Measurements from ENCODE around the gene MCF2L2.

Gene MCF2L2

GRCh38 chr3:183255348-183255730, 173.1 kb downstream of the MCF2L2 start:
- no peak for TF ChIP-seq CTCF (conservative IDR thresholded peaks at IDR 0.05)
- peak overlapping the region; percentile 95 for H3K27ac ChIP-seq

DNA sequence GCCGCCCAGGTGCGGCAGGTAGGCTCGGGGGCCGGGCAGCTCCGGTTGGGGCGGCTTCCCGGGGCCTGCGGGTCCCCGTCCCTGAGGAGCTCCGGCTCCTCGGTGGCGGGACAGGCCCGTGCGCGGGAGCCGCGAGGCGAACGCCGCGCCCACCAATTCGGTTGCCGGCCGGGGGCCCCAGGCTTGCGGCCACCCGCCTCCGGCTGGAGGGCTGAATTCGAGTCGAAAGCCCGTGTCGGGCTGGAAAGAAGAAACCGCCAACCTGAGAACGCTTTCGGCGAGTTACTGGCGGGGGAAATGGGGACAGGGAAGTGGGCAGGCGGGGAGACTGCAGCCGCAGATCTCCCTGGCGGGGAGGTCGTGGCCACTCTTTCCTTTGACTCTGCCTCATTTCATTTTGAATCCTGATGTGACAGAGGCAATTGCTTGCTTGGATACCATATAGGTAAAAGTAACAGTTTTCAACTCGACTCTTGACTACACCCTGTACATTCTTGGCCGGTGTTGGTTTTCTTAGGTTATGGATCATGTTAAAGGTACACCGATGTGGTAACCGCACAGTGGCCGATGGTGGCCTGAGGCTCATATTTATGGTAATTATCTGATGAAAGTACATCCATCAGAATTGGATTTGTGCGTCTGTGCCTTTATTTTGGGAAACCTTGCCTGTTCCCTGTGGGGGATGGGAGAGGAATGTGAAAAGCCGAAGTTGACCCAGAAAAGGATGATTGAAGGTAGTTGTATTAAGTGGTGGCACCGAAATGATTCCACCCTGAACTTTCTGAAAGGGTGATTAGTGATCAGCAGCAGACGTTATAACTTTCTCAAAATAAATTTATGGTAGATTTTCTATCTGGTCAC, 173.7 kb downstream of the MCF2L2 start:
- TF ChIP-seq CTCF (conservative IDR thresholded peaks at IDR 0.05) = no peak
- peak overlapping the region; percentile 95 for H3K27ac ChIP-seq

- H3K27ac ChIP-seq = peak overlapping the region; percentile 95
- peak; percentile 45 for TF ChIP-seq CTCF (conservative IDR thresholded peaks at IDR 0.05)
These were observed 174.6 kb downstream of the MCF2L2 start for GRCh38 chr3:183253528-183254486.

GRCh38 chr3:183252973-183253527, 175.4 kb downstream of the MCF2L2 start, which contains the start of gene B3GNT5:
Gene B3GNT5 (plus strand): TSS chr3:183253253. CDS start chr3:183269799, 16,546 bp downstream.
- no peak for TF ChIP-seq CTCF (conservative IDR thresholded peaks at IDR 0.05)
- peak within 1 kb of the TSS; percentile 95 for H3K27ac ChIP-seq

GRCh38 chr3:183252118-183252782, 176.2 kb downstream of the MCF2L2 start:
- TF ChIP-seq CTCF (conservative IDR thresholded peaks at IDR 0.05) = no peak
- H3K27ac ChIP-seq = peak overlapping the region; percentile 95

- H3K27ac ChIP-seq = no peak overlapping the region
- TF ChIP-seq CTCF (conservative IDR thresholded peaks at IDR 0.05) = no peak
These were observed 179.3 kb downstream of the MCF2L2 start for GRCh38 chr3:183249006-183249718.

Measured in VCaP (cell line).